Inflammatory macrophage treated with lipopolysaccharide for 1 hour (primary cell): ENCODE data around the gene ADA.

Experiments
- DNase-seq, 2 donors: peaks; one replicate each; pipeline ENCODE4 v3.0.0-alpha.2; 2020 to 2022

Gene ADA

DNA sequence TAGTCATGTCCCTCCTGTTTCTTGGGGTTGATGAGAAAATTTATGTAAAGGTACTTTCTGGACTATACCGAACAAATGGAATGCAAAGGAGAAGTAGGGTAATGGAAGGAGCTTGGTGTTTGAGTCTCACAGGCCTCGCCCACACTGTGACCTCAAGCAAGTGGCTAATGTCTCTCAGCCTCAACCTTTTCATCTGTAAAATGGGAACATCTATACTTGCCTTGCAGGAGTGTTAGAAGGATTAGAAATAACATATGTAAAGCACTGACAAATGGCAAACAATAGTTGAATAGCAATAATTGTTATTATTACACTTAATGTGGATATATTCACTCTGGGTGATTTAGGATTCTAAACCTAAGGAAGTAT, 78.0 kb downstream of the ADA start:
- DNase-seq = no peak

DNA sequence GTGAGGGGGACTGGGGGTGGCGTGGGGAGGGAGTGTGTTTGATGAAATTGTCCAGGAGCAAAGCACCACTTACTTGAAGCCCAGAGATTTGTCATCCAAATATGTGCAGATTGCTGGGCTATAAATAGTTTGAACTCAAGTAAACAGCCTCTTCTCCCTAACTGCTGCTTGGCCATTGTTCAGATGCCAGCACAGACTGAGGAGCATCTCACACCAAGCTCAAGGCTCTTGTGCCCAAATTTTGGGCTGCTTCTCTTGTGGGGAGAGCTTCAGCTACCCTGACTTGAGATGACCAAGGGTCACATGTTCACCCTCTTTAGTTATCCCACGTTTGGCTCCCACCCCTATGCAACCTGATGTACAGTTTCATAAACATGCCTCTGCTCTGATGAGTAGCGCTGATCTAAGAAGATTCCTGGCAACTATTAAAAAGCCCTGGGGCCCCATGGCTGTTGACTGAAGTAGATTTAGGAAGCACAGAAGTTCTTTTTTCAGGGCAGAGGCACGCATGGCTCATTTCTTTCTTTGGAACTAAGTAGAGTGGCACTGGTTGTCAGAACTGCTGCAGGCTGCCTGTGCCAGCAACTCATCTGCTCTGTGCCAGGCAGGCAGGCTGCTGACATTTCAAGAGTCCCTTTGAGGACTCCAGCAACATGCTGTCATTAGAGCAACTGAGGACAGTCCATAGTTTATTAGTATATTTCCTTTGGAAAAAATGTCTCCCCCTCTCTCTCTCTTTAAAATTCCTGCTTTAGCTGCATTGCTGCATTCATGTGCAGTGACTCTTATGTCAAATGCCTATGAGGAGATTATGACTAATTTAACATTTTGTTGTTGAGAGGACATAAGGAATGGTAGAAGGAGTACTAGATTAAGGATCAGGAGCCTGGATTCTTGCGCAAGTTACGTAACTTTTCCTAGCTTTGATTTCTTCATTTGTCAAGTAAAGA, 78.7 kb downstream of the ADA start:
- DNase-seq = no peak

DNA sequence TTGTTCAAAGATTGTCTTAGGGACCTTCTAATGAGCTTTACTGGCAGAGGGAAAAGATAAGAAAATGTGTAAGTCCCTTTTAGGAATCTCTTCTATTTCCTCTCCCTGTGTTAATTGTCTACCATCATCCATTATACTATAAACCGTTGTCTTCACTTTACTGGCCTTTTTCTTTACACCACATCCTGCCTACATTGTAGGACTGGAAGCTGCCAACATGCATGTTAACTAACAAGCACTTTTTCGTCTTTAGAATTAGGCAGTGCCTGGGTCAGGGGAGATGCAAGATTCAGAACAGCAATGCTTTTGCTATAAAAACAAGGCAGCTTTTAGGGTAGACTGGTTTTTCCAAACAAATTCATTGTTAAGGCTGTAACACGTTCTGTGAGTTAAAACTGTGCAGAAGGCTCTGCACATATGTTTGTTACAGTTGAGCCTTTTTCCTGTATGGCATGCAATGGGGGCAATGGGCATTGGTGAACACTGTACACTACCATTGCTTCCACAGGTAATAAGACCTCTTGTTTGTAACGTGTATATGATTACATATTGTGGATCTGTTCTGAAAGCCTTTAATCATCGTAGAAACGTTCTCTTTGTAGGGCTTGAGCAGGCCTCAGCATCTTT, 80.0 kb downstream of the ADA start:
- DNase-seq = no peak

DNA sequence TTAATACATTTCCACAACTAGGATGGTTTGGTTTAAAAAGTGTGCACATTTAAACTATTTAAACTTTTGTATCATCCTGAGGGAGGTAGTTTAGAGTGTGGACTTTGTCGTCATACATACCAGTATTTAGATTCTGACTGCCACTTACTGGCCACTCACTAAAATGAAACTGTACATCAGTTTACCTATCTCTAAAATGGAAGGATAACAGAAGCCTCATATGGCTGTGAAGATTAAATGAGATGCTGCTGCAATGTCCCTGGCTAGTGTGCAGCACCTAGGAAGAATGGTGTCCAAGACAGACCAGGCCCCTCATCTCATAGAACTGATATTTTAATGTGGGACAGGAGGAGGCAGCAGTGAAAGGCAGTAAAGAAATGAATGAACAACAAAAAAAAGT, 81.1 kb downstream of the ADA start:
- no peak for DNase-seq
